IPS-18c (cell line): ENCODE data around the gene SLC25A43.
"Not testable (repeated sequence)": the region's sequence is repeated elsewhere in the genome, so short reads cannot be mapped to it uniquely, and the experiment has no call there.

Source experiments
- H3K4me3 ChIP-seq: 2 replicates; pipeline ENCODE4 v1.7.0; 2013; ENCODE audit warnings: low read depth, mild to moderate bottlenecking, low read length, moderate library complexity; ENCODE audit not compliant: insufficient read depth
- H3K9me3 ChIP-seq: one replicate; pipeline ENCODE4 v1.6.1; 2013; ENCODE audit warnings: mild to moderate bottlenecking, low read length, moderate library complexity; ENCODE audit not compliant: control insufficient read depth, insufficient read depth

The SLC25A43 gene

GRCh38 chrX:119429471-119429870 is 30.3 kb downstream of the SLC25A43 start:
- Histone ChIP-seq H3K9me3 (peaks cover 10% of the 10 kb centered on the region), H3K4me3 (no peak overlapping the region)

- not testable (repeated sequence) for H3K4me3 ChIP-seq
Measured at GRCh38 chrX:119441295-119441694, 42.2 kb downstream of the SLC25A43 start.

DNA sequence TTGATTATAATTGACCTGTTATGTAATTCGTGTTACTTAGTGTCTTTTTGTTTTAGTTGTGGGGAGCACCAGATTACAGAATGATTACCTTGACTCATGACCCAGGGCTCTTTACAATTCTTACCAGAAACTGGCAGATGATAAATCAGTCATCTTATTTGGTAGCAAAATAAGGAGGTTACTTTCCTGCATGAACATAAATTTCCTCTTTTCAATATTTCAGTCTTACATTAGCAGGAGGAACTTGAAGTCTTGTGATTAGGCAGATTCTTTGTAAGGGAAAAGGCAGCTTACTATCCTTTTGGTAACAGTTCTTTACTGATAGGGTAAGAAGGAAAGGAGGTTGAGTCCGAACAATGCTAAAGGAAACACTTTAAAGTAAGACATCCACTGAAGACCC is 43.1 kb downstream of the SLC25A43 start:
- no peak overlapping the region for H3K4me3 ChIP-seq
- H3K9me3 ChIP-seq = peaks cover 2% of the 10 kb centered on the region

More at GRCh38 chrX:119441295-119441694, 42.2 kb downstream of the SLC25A43 start:
- H3K9me3 ChIP-seq = not testable (repeated sequence)

DNA sequence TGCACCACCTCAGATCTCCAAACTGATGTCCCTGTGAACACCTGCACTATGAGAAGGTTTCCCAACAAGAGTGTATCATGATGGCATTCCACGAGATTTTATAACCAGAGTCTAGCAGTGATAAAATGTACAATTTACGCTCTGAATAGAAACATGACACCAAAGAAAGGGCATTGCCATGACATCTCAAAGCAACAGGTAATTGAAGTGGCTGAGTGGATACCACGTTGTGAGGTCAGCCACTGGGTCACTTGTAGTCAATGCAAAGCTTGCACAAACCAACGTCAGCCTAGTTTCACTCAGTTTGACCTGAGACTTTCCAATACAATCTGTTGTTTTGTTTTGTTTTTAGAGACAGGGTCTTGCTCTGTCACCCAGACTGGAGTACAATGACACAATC is 54.1 kb downstream of the SLC25A43 start:
- Histone ChIP-seq H3K4me3 (no peak overlapping the region), H3K9me3 (no peaks in the 10 kb centered on the region)

- H3K4me3 ChIP-seq = no peak overlapping the region
- H3K9me3 ChIP-seq = no peaks in the 10 kb centered on the region
Measured at GRCh38 chrX:119455264-119455663, 56.1 kb downstream of the SLC25A43 start.

GRCh38 chrX:119459181-119459580 is 60.0 kb downstream of the SLC25A43 start:
- H3K4me3 ChIP-seq = no peak overlapping the region
- no peaks in the 10 kb centered on the region for H3K9me3 ChIP-seq

DNA sequence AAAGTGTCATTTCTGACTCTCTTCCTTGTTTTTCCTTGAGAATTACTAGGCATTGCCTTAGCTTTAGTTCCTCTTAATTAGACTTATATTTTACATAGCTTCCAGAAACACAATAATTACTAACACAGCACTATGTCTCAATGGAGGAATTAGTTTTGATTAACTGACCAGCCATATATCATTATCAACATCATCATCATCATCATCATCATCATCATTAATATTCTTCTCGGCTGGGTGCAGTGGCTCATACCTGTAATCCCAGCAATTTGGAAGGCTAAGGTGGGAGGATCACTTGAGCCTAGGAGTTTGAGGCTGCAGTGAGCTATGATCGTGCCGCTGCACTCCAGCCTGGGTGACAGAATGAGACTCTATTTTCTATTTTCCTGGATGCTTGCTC is 66.4 kb downstream of the SLC25A43 start:
- H3K4me3 ChIP-seq = no peak overlapping the region
- no peaks in the 10 kb centered on the region for H3K9me3 ChIP-seq

DNA sequence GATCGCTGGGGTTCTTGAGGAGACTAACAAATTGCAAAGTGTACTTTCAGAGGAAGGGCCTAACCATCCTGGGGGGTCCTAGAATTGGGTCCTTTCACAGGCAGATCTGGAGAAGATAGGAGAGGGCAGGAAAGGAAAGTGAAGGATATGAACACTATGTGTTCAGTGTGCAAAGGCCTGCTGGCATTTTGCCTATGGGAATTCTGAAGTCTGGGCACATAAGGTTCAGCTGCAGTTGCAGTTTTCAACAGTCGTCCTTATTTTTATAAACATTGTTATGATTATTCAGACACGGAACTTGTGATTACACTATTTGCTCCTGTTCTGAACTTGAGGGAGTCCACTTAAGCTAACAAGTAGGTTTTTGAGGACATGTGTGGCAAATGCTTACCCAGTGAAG is 67.8 kb downstream of the SLC25A43 start:
- Histone ChIP-seq H3K9me3 (no peaks in the 10 kb centered on the region), H3K4me3 (no peak overlapping the region)

DNA sequence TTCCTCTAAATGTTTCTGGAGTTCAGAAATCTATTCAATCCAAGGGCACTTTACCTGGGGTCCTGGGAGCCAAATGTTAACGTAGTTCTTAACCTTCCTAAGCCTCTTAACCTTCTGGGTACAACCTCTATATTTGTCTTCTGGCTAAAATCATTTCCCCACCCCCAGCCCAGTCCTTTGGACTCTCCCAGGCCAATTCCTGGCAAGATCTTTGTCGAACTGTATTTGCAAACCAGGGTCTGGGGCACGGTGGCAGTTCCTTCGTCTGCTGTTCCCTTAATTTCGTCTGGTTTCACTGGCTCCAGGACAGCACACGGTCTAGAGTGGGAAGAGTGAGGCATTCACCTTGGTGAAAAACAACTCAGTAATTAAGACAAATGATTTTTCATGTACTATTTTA is 68.3 kb downstream of the SLC25A43 start:
- Histone ChIP-seq H3K9me3 (no peaks in the 10 kb centered on the region), H3K4me3 (no peak overlapping the region; the same call in 1 of the 2 replicates)

DNA sequence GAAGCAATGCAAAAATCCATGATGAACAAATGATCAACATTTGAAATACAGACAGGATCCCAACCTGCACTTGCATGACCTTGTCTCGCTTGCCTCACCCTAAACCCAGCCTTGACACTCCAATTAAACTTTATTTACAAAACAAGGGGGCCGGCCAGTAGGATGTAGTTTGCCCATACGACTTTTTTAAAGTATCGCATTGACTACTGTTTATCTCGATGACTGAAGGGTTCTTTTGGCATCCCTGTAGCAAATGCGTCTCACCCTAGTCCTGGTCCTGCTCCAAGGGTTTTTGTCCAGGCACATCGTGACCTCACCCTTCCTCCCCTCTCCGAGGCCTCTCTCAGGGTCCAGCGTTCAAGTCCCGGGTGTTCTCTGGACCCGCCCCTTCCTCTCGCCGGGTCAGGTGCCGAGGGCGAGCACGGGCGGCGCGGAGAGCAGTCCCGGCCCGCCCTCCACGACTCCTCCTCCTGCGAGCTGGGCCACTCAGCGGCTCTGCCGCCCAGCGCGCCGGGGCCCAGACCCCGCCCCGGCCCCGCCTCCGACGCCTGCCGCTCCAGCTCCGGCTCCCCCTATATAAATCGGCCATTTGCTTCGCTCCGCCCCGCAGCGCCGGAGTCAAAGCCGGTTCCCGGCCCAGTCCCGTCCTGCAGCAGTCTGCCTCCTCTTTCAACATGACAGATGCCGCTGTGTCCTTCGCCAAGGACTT is 68.9 kb downstream of the SLC25A43 start, which contains the start of gene SLC25A5:
Gene SLC25A5 (plus strand): TSS at position 603 of the 709 bp plus-strand sequence. CDS start 72 bp downstream, at position 675.
- peak within 1 kb of the TSS; percentile 75 for H3K4me3 ChIP-seq
- H3K9me3 ChIP-seq = no peaks in the 10 kb centered on the region

- H3K4me3 ChIP-seq = peak overlapping the region; percentile 75
- H3K9me3 ChIP-seq = peaks cover 2% of the 10 kb centered on the region
Measured at GRCh38 chrX:119468551-119469312, 69.6 kb downstream of the SLC25A43 start.

GRCh38 chrX:119469313-119469635 is 70.1 kb downstream of the SLC25A43 start:
- peak overlapping the region; percentile 75 for H3K4me3 ChIP-seq
- H3K9me3 ChIP-seq = peaks cover 4% of the 10 kb centered on the region

GRCh38 chrX:119474615-119475388 is 75.7 kb downstream of the SLC25A43 start:
- Histone ChIP-seq H3K4me3 (no peak overlapping the region), H3K9me3 (peaks cover 10% of the 10 kb centered on the region)

- Histone ChIP-seq H3K9me3 (peaks cover 11% of the 10 kb centered on the region), H3K4me3 (no peak overlapping the region)
Measured at GRCh38 chrX:119475389-119476101, 76.4 kb downstream of the SLC25A43 start.

- no peak overlapping the region for H3K4me3 ChIP-seq
- H3K9me3 ChIP-seq = peaks cover 11% of the 10 kb centered on the region
Measured at GRCh38 chrX:119477812-119478232, 78.7 kb downstream of the SLC25A43 start.

DNA sequence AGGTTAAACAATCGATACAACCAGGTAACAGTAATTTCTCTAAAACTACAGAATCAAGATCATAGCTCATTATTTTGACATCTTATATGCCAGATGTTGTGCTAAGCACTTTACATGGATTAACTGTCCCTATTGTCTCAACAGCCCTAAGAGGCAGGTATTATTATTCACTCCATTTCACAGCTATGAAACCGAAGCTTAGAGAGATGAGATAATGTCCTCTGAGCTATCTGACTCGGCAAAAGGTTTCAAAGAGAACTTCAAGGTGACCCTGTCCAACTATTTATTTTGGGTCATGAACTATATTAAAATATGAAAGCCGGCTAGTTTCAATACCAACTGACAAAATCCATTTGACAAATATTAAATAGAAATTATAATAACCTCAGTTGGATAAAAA is 79.4 kb downstream of the SLC25A43 start:
- H3K9me3 ChIP-seq = peaks cover 10% of the 10 kb centered on the region
- no peak overlapping the region for H3K4me3 ChIP-seq

GRCh38 chrX:119479845-119480244 is 80.7 kb downstream of the SLC25A43 start:
- Histone ChIP-seq H3K9me3 (peaks cover 10% of the 10 kb centered on the region), H3K4me3 (no peak overlapping the region)
